HEK293 (cell line): Measurements from ENCODE around the gene NDUFV1.

Experiments
- CTCF ChIA-PET: fragments of 350-600 bp; formaldehyde crosslinking; extraction: SDS; loops from one replicate; lab custom pipeline; 2021; ENCODE audit warnings: antibody characterized with exemption; lab: Yijun Ruan, JAX
- POLR2A ChIA-PET: fragments of 300-600 bp; formaldehyde crosslinking; extraction: SDS; loops from one replicate; lab custom pipeline; 2020; ENCODE audit warnings: antibody characterized with exemption, inconsistent platforms; lab: Yijun Ruan, JAX
- H3K27ac ChIP-seq: fragments of 200-500 bp; sonication (Bioruptor generic); 2 replicates; pipeline ENCODE4 v1.5.1; 2014; ENCODE audit warnings: low read depth, low read length, control low read depth, inconsistent platforms; ENCODE audit errors: extremely low read depth
- H3K36me3 ChIP-seq, 2 experiments: fragments of 200-500 bp in 1 of 2; sonication (Bioruptor generic) in 1 of 2; 1 replicate in 1 of 2; 2 replicates in 1 of 2; pipeline ENCODE4 v1.5.1; 2014 to 2017; ENCODE audit warnings: inconsistent platforms in 2 of 2, low read length in 2 of 2; ENCODE audit not compliant: control insufficient read depth in 2 of 2, insufficient read depth in 1 of 2
- H3K4me1 ChIP-seq: fragments of 200-500 bp; sonication (Bioruptor generic); 2 replicates; pipeline ENCODE4 v1.5.1; 2014; ENCODE audit warnings: mild to moderate bottlenecking, low read length, inconsistent platforms; ENCODE audit not compliant: control insufficient read depth, insufficient read depth
- H3K4me3 ChIP-seq: 2 replicates; pipeline ENCODE4 v1.5.1; 2011; ENCODE audit warnings: low read depth, mild to moderate bottlenecking, control low read depth, low read length, moderate library complexity
- H3K9me3 ChIP-seq: fragments of 200-500 bp; sonication (Bioruptor generic); 2 replicates; pipeline ENCODE4 v1.5.1; 2014; ENCODE audit warnings: low read depth, low read length, inconsistent platforms; ENCODE audit not compliant: control insufficient read depth, insufficient read depth
- IKZF3 ChIP-seq: fragments of 450-650 bp; IDR thresholded peaks from 2 replicates; pipeline ENCODE4 v1.5.0; 2018; ENCODE audit warnings: missing biosample characterization, mild to moderate bottlenecking, missing genetic modification characterization, moderate library complexity
- KLF16 ChIP-seq: fragments of 450-650 bp; formaldehyde crosslinking; IDR thresholded peaks from 2 replicates; pipeline ENCODE4 v1.5.1; 2017; ENCODE audit warnings: missing biosample characterization, missing genetic modification characterization
- KLF9 ChIP-seq: fragments of 450-650 bp; formaldehyde crosslinking; IDR thresholded peaks from 2 replicates; pipeline ENCODE4 v1.5.1; 2016; ENCODE audit warnings: missing biosample characterization, missing genetic modification characterization, low read depth
- TRIM28 ChIP-seq: IDR thresholded peaks from 2 replicates; pipeline ENCODE4 v1.6.1; 2011; ENCODE audit warnings: low read length, control low read depth, borderline replicate concordance
- ZBTB20 ChIP-seq: fragments of 450-650 bp; formaldehyde crosslinking; IDR thresholded peaks from 2 replicates; pipeline ENCODE4 v1.5.1; 2016; ENCODE audit warnings: missing biosample characterization, missing genetic modification characterization
- ZNF140 ChIP-seq: fragments of 450-650 bp; formaldehyde crosslinking; IDR thresholded peaks from 2 replicates; pipeline ENCODE4 v1.5.1; 2016; ENCODE audit warnings: missing biosample characterization, missing genetic modification characterization
- ZNF146 ChIP-seq: fragments of 450-650 bp; formaldehyde crosslinking; IDR thresholded peaks from 2 replicates; pipeline ENCODE4 v1.5.1; 2016; ENCODE audit warnings: missing biosample characterization, missing genetic modification characterization
- ZNF16 ChIP-seq: fragments of 450-650 bp; formaldehyde crosslinking; IDR thresholded peaks from 2 replicates; pipeline ENCODE4 v1.5.1; 2016; ENCODE audit warnings: low read depth, missing biosample characterization, missing genetic modification characterization
- ZNF280D ChIP-seq: fragments of 450-650 bp; formaldehyde crosslinking; IDR thresholded peaks from 2 replicates; pipeline ENCODE4 v1.5.1; 2016; ENCODE audit warnings: missing biosample characterization, missing genetic modification characterization
- ZNF302 ChIP-seq: fragments of 450-650 bp; formaldehyde crosslinking; IDR thresholded peaks from 2 replicates; pipeline ENCODE4 v1.5.1; 2016; ENCODE audit warnings: missing biosample characterization, missing genetic modification characterization, low read depth
- ZNF350 ChIP-seq: fragments of 450-650 bp; formaldehyde crosslinking; IDR thresholded peaks from 2 replicates; pipeline ENCODE4 v1.5.0; 2017; ENCODE audit warnings: missing biosample characterization, mild to moderate bottlenecking, missing genetic modification characterization
- ZNF423 ChIP-seq: fragments of 450-650 bp; formaldehyde crosslinking; IDR thresholded peaks from 2 replicates; pipeline ENCODE4 v1.5.1; 2016; ENCODE audit warnings: missing biosample characterization, missing genetic modification characterization
- ZNF561 ChIP-seq: fragments of 450-650 bp; IDR thresholded peaks from 2 replicates; pipeline ENCODE4 v1.5.1; 2018; ENCODE audit warnings: missing biosample characterization, missing genetic modification characterization, borderline replicate concordance
- ZNF596 ChIP-seq: fragments of 450-650 bp; IDR thresholded peaks from 2 replicates; pipeline ENCODE4 v1.5.0; 2018; ENCODE audit warnings: missing biosample characterization, mild to moderate bottlenecking, missing genetic modification characterization, moderate library complexity
- ZNF654 ChIP-seq: fragments of 450-650 bp; formaldehyde crosslinking; IDR thresholded peaks from 2 replicates; pipeline ENCODE4 v1.5.1; 2016; ENCODE audit warnings: low read depth, missing biosample characterization, missing genetic modification characterization
- ZNF701 ChIP-seq: fragments of 450-650 bp; formaldehyde crosslinking; IDR thresholded peaks from 2 replicates; pipeline ENCODE4 v1.5.1; 2016; ENCODE audit warnings: missing biosample characterization, missing genetic modification characterization
- ZNF76 ChIP-seq: fragments of 450-650 bp; formaldehyde crosslinking; IDR thresholded peaks from 2 replicates; pipeline ENCODE4; 2016; ENCODE audit warnings: low read depth, missing biosample characterization, missing genetic modification characterization, borderline replicate concordance
- ZNF843 ChIP-seq: fragments of 450-650 bp; formaldehyde crosslinking; IDR thresholded peaks from 2 replicates; pipeline ENCODE4 v1.5.1; 2016; ENCODE audit warnings: missing biosample characterization, missing genetic modification characterization
- ZXDB ChIP-seq: fragments of 450-650 bp; formaldehyde crosslinking; IDR thresholded peaks from 2 replicates; pipeline ENCODE4 v1.5.1; 2016; ENCODE audit warnings: missing biosample characterization, missing genetic modification characterization
- TF ChIP-seq, protein P1 (sequence below): fragments of 450-650 bp; formaldehyde crosslinking; IDR thresholded peaks from 2 replicates; pipeline ENCODE4 v1.5.1; 2016; ENCODE audit warnings: missing biosample characterization, missing genetic modification characterization
- TF ChIP-seq, protein P2 (sequence below): fragments of 450-650 bp; formaldehyde crosslinking; IDR thresholded peaks from 2 replicates; pipeline ENCODE4 v1.5.1; 2016; ENCODE audit warnings: missing biosample characterization, missing genetic modification characterization
- TF ChIP-seq, protein P3 (sequence below): fragments of 450-650 bp; formaldehyde crosslinking; IDR thresholded peaks from 2 replicates; pipeline ENCODE4 v1.5.1; 2016; ENCODE audit warnings: missing biosample characterization, missing genetic modification characterization

NDUFV1 gene

GRCh38 chr11:67606492-67607295 is at the start of gene NDUFV1 (continued):
- TF ChIP-seq KLF16 (tag by site-specific recombination) = peak; percentile 89
- TF ChIP-seq ZNF843 (tag by site-specific recombination) = peak; percentile 46; the same call in 1 of the 2 replicates
- TF ChIP-seq ZNF16 (tag by site-specific recombination) = no peak
- no peak for TF ChIP-seq ZNF654
- no peak for TF ChIP-seq ZNF423
- TF ChIP-seq ZNF280D (tag by site-specific recombination) = no peak
- TF ChIP-seq ZNF561 (tag by site-specific recombination) = peak; percentile 64; the same call in 1 of the 2 replicates
- TF ChIP-seq ZNF350 (tag by site-specific recombination) = no peak
- TF ChIP-seq ZNF76 (tag by site-specific recombination) = peak; percentile 91
- TF ChIP-seq ZNF140 (tag by site-specific recombination) = no peak
- TF ChIP-seq KLF9 = peak; percentile 76
- TF ChIP-seq TRIM28 = no peak
- TF ChIP-seq ZNF701 (tag by site-specific recombination) = no peak
- TF ChIP-seq ZXDB (tag by site-specific recombination) = peak; percentile 89
- no peak for TF ChIP-seq IKZF3 (tag by site-specific recombination)

- POLR2A ChIA-PET = no interaction called here
- H3K27ac ChIP-seq = no peak overlapping the region
- no peak for TF ChIP-seq ZNF596 (tag by site-specific recombination)
- TF ChIP-seq, protein P1, sequence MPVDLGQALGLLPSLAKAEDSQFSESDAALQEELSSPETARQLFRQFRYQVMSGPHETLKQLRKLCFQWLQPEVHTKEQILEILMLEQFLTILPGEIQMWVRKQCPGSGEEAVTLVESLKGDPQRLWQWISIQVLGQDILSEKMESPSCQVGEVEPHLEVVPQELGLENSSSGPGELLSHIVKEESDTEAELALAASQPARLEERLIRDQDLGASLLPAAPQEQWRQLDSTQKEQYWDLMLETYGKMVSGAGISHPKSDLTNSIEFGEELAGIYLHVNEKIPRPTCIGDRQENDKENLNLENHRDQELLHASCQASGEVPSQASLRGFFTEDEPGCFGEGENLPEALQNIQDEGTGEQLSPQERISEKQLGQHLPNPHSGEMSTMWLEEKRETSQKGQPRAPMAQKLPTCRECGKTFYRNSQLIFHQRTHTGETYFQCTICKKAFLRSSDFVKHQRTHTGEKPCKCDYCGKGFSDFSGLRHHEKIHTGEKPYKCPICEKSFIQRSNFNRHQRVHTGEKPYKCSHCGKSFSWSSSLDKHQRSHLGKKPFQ = no peak
- TF ChIP-seq, all 188 proteins: peak for 0
Observed at GRCh38 chr11:67558084-67558772, 48.5 kb upstream of the NDUFV1 start.

DNA sequence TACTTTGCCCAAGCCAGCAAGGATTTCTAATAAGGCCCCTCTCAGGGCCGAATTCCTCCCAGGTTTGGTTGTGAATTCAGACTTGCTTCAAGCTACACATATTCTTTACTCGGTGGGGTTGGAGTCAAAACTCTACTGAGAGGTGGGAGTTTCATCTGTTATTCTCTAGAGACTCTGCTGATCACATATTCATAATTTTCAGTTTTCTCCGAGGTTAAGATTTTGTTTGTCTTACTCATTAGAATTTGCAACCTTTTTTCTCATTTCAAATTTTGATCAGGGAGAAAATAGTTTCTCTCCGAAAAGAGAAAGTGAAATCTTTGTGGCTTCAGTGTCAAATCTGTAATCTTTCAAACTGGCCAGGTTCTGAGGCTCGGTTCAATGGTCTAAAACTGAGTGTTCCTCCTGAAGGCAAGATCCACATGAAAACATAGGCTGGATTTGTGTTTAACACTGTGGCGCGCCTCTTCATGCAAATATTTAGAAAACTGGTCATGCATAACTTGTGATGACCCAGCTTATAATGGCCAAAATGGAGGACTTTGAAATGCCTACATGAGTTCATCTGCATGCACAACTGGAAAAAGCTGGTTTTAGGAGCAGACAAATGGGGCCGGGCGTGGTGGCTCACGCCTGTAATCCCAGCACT is 44.6 kb upstream of the NDUFV1 start:
- Histone ChIP-seq H3K4me3 (no peak overlapping the region), H3K36me3 (no peaks in the 10 kb centered on the region), H3K4me1 (no peaks in the 10 kb centered on the region), H3K9me3 (no peaks in the 10 kb centered on the region), H3K27ac (no peak overlapping the region)
- CTCF ChIA-PET = interaction anchor here (0.7 to 1.9 kb wide), 2 partner anchors 10 to 16 kb away, joined by 3 to 6 read pairs; no protein-coding TSS in a partner anchor
- POLR2A ChIA-PET = no interaction called here
- TF ChIP-seq ZBTB20 (tag by site-specific recombination) (no peak), ZNF146 (no peak), ZNF302 (no peak)
- TF ChIP-seq, protein P2, sequence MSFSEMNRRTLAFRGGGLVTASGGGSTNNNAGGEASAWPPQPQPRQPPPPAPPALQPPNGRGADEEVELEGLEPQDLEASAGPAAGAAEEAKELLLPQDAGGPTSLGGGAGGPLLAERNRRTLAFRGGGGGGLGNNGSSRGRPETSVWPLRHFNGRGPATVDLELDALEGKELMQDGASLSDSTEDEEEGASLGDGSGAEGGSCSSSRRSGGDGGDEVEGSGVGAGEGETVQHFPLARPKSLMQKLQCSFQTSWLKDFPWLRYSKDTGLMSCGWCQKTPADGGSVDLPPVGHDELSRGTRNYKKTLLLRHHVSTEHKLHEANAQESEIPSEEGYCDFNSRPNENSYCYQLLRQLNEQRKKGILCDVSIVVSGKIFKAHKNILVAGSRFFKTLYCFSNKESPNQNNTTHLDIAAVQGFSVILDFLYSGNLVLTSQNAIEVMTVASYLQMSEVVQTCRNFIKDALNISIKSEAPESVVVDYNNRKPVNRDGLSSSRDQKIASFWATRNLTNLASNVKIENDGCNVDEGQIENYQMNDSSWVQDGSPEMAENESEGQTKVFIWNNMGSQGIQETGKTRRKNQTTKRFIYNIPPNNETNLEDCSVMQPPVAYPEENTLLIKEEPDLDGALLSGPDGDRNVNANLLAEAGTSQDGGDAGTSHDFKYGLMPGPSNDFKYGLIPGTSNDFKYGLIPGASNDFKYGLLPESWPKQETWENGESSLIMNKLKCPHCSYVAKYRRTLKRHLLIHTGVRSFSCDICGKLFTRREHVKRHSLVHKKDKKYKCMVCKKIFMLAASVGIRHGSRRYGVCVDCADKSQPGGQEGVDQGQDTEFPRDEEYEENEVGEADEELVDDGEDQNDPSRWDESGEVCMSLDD (tag by site-specific recombination) = no peak
- TF ChIP-seq, protein P3, sequence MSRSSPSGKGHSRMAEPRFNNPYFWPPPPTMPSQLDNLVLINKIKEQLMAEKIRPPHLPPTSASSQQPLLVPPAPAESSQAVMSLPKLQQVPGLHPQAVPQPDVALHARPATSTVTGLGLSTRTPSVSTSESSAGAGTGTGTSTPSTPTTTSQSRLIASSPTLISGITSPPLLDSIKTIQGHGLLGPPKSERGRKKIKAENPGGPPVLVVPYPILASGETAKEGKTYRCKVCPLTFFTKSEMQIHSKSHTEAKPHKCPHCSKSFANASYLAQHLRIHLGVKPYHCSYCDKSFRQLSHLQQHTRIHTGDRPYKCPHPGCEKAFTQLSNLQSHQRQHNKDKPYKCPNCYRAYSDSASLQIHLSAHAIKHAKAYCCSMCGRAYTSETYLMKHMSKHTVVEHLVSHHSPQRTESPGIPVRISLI (tag by site-specific recombination) = no peak

More at GRCh38 chr11:67558084-67558772, 48.5 kb upstream of the NDUFV1 start:
- Histone ChIP-seq H3K4me3 (no peak overlapping the region), H3K4me1 (no peaks in the 10 kb centered on the region), H3K36me3 (no peaks in the 10 kb centered on the region), H3K9me3 (no peaks in the 10 kb centered on the region)
- CTCF ChIA-PET = no interaction called here
